Neural cell (in vitro differentiated cells): Measurements from ENCODE around the gene GAMT. TPM values are rescaled to one million over a fixed set of nuclear protein-coding genes. Genes with fewer than 3 reads are reported as not detected.

Source experiments
- H2AFZ ChIP-seq: fragments of 200-600, 300-800 bp; sonication (generic), shearing (Covaris generic); 2 replicates; pipeline ENCODE4 v1.6.0; 2014; ENCODE audit warnings: low read depth, mild to moderate bottlenecking, antibody characterized with exemption, low read length, moderate library complexity
- H3F3A ChIP-seq: fragments of 200-600 bp; shearing (Covaris generic); 2 replicates; pipeline ENCODE4 v1.6.1; 2016; ENCODE audit warnings: mild to moderate bottlenecking, moderate library complexity, mixed read lengths, antibody characterized with exemption, low read length; ENCODE audit not compliant: insufficient read depth, poor library complexity, severe bottlenecking
- H3K27ac ChIP-seq: fragments of 200-600, 300-800 bp; sonication (generic), shearing (Covaris generic); 2 replicates; pipeline ENCODE4 v1.5.1; 2014; ENCODE audit warnings: mild to moderate bottlenecking, low read length, moderate library complexity
- H3K27me3 ChIP-seq: fragments of 300-800, 200-600 bp; sonication (generic), shearing (Covaris generic); 2 replicates; pipeline ENCODE4 v1.6.0; 2014; ENCODE audit warnings: mild to moderate bottlenecking, low read depth, low read length, moderate library complexity; ENCODE audit not compliant: insufficient read depth
- H3K36me3 ChIP-seq: fragments of 300-800, 200-600 bp; sonication (generic), shearing (Covaris generic); 2 replicates; pipeline ENCODE4 v1.5.1; 2014; ENCODE audit warnings: mild to moderate bottlenecking, antibody characterized with exemption, low read length, moderate library complexity; ENCODE audit not compliant: insufficient read depth
- H3K4me2 ChIP-seq: fragments of 300-800, 200-600 bp; sonication (generic), shearing (Covaris generic); 2 replicates; pipeline ENCODE4 v1.6.0; 2014; ENCODE audit warnings: mild to moderate bottlenecking, low read length
- H3K4me3 ChIP-seq: fragments of 300-800, 200-600 bp; sonication (generic), shearing (Covaris generic); 2 replicates; pipeline ENCODE4 v1.5.1; 2014; ENCODE audit warnings: mild to moderate bottlenecking, low read length, moderate library complexity
- H3K79me2 ChIP-seq: fragments of 200-600 bp; shearing (Covaris generic); replicated peaks from 2 replicates; pipeline ENCODE4 v1.6.0; 2014; ENCODE audit warnings: mild to moderate bottlenecking, low read length, moderate library complexity; ENCODE audit not compliant: insufficient read depth
- H3K9ac ChIP-seq: fragments of 300-800, 200-600 bp; sonication (generic), shearing (Covaris generic); 2 replicates; pipeline ENCODE4 v1.6.1; 2016; ENCODE audit warnings: mild to moderate bottlenecking, low read length, mixed read lengths
- H3K9me2 ChIP-seq: fragments of 200-600 bp; shearing (Covaris generic); 2 replicates; pipeline ENCODE4 v1.6.1; 2016; ENCODE audit warnings: mild to moderate bottlenecking, low read length, mixed read lengths; ENCODE audit not compliant: insufficient read depth
- H3K9me3 ChIP-seq: fragments of 200-600, 300-800 bp; sonication (generic), shearing (Covaris generic); 2 replicates; pipeline ENCODE4 v1.6.1; 2016; ENCODE audit warnings: mild to moderate bottlenecking, mixed run types, low read length, moderate library complexity, mixed read lengths
- H4K20me1 ChIP-seq: fragments of 200-600 bp; shearing (Covaris generic); 2 replicates; pipeline ENCODE4 v1.6.1; 2016; ENCODE audit warnings: mild to moderate bottlenecking, mixed run types; ENCODE audit not compliant: insufficient read depth
- EP300 ChIP-seq: fragments of 450-650 bp; conservative IDR thresholded peaks from 2 replicates; pipeline ENCODE4 v1.6.1; 2014; ENCODE audit warnings: antibody characterized with exemption, mild to moderate bottlenecking, moderate library complexity; ENCODE audit not compliant: poor library complexity, severe bottlenecking
- EZH2 ChIP-seq: fragments of 200-600, 300-800 bp; shearing (Covaris generic), sonication (generic); IDR thresholded peaks from 2 replicates; pipeline ENCODE4 v1.6.1; 2014; ENCODE audit warnings: antibody characterized with exemption, low read length, borderline replicate concordance, mild to moderate bottlenecking; ENCODE audit not compliant: insufficient read depth, poor library complexity, severe bottlenecking
- MXI1 ChIP-seq: fragments of 450-650 bp; conservative IDR thresholded peaks from 2 replicates; pipeline ENCODE4 v1.6.1; 2014; ENCODE audit warnings: antibody characterized with exemption, mild to moderate bottlenecking; ENCODE audit not compliant: poor library complexity, severe bottlenecking
- POLR2AphosphoS5 ChIP-seq: IDR thresholded peaks from 2 replicates; pipeline ENCODE4 v1.6.1; 2012
- RAD21 ChIP-seq: fragments of 450-650 bp; conservative IDR thresholded peaks from 2 replicates; pipeline ENCODE4 v1.6.1; 2014; ENCODE audit warnings: antibody characterized with exemption, mild to moderate bottlenecking, moderate library complexity
- SMC3 ChIP-seq: fragments of 450-650 bp; conservative IDR thresholded peaks from 2 replicates; pipeline ENCODE4 v1.6.1; 2014; ENCODE audit warnings: antibody characterized with exemption, mild to moderate bottlenecking, moderate library complexity; ENCODE audit not compliant: poor library complexity
- TAF1 ChIP-seq: IDR thresholded peaks from 2 replicates; pipeline ENCODE4 v1.6.1; 2012; ENCODE audit warnings: low read depth
- polyA plus RNA-seq: library from polyadenylated mRNA; depleted of rRNA; stranded (reverse); fragments of >200 nt; gene quantifications from 2 replicates; pipeline ENCODE4 v1.2.3, GENCODE V29; 2014
- TF ChIP-seq, protein P1 (sequence below): fragments of 450-650 bp; IDR thresholded peaks from 2 replicates; pipeline ENCODE4 v1.5.1; 2014; ENCODE audit warnings: antibody characterized with exemption, mild to moderate bottlenecking, moderate library complexity; ENCODE audit not compliant: poor library complexity, severe bottlenecking
- TF ChIP-seq, protein P2 (sequence below): IDR thresholded peaks from 2 replicates; pipeline ENCODE4 v1.6.1; 2012; ENCODE audit warnings: borderline replicate concordance

GAMT gene
- polyA plus RNA-seq, 1 donor from 2014 or later, result 32.5 TPM

DNA sequence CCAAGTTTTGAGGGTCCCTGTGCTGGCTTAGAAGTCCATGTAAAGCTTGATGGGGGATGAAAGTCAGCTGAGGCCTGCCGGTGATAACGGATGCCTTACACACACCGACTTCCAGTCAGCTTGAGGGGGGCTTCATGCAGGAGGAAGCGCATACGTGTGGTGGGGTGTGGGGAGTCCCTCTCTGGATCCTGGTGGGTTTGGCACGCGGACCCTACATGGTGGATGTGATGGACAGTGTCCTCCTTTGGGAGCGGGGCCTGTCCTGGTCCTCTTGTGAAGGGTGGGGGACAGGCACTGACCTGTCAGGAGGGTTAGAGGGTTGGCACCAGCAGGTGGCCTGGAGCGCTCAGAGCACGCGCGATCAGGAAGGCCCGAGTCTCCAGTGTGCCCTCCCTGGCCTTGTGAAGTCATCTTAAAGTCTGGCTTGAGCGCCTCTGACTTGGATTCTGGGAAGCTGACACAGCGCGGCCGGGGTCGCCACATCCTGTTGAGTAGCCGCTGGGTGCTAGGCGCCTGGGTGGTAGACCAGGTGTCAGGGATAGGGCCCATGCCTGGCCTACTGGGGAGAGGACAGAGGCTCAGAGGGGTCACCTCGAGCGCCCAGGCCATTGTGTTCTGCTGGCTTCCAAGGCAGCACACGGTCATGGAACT, 8.9 kb upstream of the GAMT start:
- Histone ChIP-seq H3K4me3 (peak overlapping the region; percentile 95), H3K9me3 (no peaks in the 10 kb centered on the region), H3K4me2 (no peak overlapping the region), H3K9me2 (no peaks in the 10 kb centered on the region), H4K20me1 (peaks cover 31% of the 10 kb centered on the region), H2AFZ (no peak overlapping the region), H3K36me3 (no peaks in the 10 kb centered on the region), H3K79me2 (peaks cover 67% of the 10 kb centered on the region), H3K9ac (no peak overlapping the region), H3K27ac (no peak overlapping the region), H3F3A (no peaks in the 10 kb centered on the region), H3K27me3 (no peaks in the 10 kb centered on the region)
- no peak for TF ChIP-seq TAF1
- TF ChIP-seq, protein P1, sequence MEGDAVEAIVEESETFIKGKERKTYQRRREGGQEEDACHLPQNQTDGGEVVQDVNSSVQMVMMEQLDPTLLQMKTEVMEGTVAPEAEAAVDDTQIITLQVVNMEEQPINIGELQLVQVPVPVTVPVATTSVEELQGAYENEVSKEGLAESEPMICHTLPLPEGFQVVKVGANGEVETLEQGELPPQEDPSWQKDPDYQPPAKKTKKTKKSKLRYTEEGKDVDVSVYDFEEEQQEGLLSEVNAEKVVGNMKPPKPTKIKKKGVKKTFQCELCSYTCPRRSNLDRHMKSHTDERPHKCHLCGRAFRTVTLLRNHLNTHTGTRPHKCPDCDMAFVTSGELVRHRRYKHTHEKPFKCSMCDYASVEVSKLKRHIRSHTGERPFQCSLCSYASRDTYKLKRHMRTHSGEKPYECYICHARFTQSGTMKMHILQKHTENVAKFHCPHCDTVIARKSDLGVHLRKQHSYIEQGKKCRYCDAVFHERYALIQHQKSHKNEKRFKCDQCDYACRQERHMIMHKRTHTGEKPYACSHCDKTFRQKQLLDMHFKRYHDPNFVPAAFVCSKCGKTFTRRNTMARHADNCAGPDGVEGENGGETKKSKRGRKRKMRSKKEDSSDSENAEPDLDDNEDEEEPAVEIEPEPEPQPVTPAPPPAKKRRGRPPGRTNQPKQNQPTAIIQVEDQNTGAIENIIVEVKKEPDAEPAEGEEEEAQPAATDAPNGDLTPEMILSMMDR, result no peak
- TF ChIP-seq POLR2AphosphoS5, result no peak
- TF ChIP-seq, protein P2, sequence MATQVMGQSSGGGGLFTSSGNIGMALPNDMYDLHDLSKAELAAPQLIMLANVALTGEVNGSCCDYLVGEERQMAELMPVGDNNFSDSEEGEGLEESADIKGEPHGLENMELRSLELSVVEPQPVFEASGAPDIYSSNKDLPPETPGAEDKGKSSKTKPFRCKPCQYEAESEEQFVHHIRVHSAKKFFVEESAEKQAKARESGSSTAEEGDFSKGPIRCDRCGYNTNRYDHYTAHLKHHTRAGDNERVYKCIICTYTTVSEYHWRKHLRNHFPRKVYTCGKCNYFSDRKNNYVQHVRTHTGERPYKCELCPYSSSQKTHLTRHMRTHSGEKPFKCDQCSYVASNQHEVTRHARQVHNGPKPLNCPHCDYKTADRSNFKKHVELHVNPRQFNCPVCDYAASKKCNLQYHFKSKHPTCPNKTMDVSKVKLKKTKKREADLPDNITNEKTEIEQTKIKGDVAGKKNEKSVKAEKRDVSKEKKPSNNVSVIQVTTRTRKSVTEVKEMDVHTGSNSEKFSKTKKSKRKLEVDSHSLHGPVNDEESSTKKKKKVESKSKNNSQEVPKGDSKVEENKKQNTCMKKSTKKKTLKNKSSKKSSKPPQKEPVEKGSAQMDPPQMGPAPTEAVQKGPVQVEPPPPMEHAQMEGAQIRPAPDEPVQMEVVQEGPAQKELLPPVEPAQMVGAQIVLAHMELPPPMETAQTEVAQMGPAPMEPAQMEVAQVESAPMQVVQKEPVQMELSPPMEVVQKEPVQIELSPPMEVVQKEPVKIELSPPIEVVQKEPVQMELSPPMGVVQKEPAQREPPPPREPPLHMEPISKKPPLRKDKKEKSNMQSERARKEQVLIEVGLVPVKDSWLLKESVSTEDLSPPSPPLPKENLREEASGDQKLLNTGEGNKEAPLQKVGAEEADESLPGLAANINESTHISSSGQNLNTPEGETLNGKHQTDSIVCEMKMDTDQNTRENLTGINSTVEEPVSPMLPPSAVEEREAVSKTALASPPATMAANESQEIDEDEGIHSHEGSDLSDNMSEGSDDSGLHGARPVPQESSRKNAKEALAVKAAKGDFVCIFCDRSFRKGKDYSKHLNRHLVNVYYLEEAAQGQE, result no peak

DNA sequence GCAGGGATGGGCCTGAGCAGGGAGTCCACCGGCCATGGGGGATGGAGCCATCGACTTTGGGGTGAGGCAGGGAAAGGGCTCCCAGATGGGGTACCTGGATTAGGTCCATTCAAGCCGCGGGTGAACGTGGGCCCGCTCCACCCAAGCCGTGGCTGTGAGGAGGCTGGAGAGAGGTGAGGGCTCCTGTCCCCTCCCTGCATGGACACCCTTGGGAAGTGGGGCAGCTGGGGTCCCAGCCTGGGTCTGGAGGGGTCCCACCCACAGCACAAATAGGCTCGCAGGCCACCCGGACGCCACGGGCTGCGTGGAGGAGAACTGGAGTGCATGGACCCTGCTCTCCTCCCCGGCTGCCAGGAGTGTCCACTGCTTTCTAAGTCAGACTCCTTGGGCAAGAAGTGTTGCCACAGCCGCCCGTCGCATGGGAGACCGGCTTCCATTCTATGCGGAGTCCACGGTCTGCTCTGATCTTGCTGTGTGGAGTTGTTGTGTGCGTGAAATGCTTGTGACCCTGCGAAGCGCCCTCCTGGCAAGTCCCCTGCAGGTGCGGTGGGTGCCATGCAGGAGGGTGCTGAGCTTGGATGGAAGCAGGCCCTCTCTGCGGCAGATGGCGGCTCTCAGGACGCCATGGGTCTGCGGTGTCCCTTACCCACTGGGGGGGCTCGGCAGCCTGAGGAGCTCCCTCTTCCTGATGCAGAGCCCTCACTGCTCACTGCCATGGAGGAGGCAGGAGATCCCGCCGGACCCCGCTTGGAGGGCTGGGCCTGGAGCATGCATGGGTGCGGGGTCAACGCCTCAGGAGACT, 8.1 kb upstream of the GAMT start:
- Histone ChIP-seq H3K9me3 (no peaks in the 10 kb centered on the region), H3K27me3 (no peaks in the 10 kb centered on the region), H3K9me2 (no peaks in the 10 kb centered on the region), H2AFZ (no peak overlapping the region), H3K36me3 (no peaks in the 10 kb centered on the region), H3K9ac (peak overlapping the region; percentile 81), H3K4me2 (peak overlapping the region; percentile 89), H3K79me2 (peaks cover 61% of the 10 kb centered on the region), H4K20me1 (peaks cover 31% of the 10 kb centered on the region), H3K27ac (peak overlapping the region; percentile 44), H3F3A (no peaks in the 10 kb centered on the region), H3K4me3 (peak overlapping the region; percentile 95)
- TF ChIP-seq SMC3 (no peak), EP300 (no peak), MXI1 (no peak), TAF1 (no peak), POLR2AphosphoS5 (no peak), RAD21 (no peak), EZH2 (no peak)
- TF ChIP-seq, protein P2, result no peak
- TF ChIP-seq, protein P1, result no peak
